T-helper 1 cell treated with Interleukin-12 subunit alpha and Interleukin-12 subunit beta and Interleukin-4 antibody, amounts not matched to agents 30 ng/mL and 1 ng/mL, for 36 hours (primary cell): ENCODE measurements around the gene CLDN34. TPM values are rescaled to one million over a fixed set of nuclear protein-coding genes. Genes with fewer than 3 reads are reported as not detected.

ENCODE experiments used
- intact Hi-C: fragments of 100-400 bp; cut with micrococcal nuclease; formaldehyde crosslinking; loops from one replicate; pipeline ENCODE4 v1.15.1; 2024
- total RNA-seq: library from RNA; stranded (reverse); gene quantifications from 2 replicates; pipeline ENCODE4 v1.2.3, GENCODE V29; 2022

The CLDN34 gene
- total RNA-seq, 1 donor from 2014 or later, result not detected

GRCh38 chrX:9977635-9978034 is 10.5 kb downstream of the CLDN34 start:
- intact Hi-C loops, result no loop called here

- intact Hi-C loops, result no loop called here
Measured at GRCh38 chrX:9980401-9980800, 13.2 kb downstream of the CLDN34 start.

DNA sequence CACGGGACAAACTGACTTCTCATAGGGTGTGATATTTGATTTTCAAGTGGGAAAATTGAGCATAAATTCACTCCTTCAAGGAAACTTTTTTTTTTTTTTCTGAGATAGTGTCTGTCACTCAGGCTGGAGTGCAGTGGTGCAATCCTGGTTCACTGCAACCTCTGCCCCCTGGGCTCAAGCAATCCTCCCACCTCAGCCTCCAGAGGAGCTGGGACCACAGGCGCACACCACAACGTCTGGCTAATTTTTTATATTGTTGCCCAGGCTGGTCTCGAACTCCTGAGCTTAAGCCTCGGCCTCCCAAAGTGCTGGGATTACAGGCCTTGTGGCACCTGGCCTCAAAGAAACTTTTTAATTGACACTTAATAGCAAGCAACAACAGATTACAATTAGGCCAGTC is 13.8 kb downstream of the CLDN34 start:
- intact Hi-C loops, result no loop called here

DNA sequence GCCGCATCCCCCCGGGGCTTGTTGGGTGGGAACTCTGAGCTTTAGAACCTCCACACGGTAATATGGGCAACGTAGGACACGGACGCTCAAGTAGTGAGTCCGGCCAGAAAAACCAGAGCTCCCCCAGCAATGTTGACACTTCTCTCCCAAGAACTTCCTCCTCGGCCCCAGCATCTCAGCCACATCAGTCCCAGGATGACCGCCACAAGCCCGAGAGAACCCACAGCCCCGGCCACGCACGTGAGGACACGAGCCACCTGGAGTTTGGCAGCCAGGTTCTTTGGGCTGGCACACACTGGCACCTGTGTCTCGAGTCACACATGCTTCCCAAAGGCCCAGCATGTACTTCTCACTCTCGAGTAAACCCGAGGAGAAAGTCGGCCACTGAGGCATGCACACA is 16.3 kb downstream of the CLDN34 start:
- intact Hi-C loops, result no loop called here

GRCh38 chrX:9983846-9984245 is 16.7 kb downstream of the CLDN34 start:
- intact Hi-C loops, result no loop called here

- intact Hi-C loops, result loop anchor here (1.0 kb wide), 1 partner anchor 131 kb away; no protein-coding TSS in a partner anchor
Measured at GRCh38 chrX:9988762-9989161, 21.6 kb downstream of the CLDN34 start.

DNA sequence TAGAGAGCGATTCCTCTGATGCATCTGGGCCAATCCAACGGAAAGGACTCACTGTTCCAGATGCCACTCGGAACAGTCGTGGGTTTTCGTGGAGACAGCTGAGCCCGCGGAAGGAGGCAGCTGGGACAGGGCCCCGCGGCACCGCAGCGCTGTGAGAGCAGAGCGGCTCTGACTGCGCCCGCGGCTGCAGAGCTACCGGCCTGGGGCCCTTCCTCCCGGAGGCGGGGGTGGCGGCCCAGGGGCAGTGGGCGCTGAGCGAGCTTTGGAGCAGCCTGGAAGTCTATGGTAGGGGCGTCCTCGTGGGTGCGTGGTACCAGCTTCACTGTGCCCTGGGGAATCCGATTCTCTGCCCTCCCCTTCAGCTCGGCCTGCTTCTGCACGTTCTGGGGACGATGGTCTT is 24.9 kb downstream of the CLDN34 start:
- intact Hi-C loops, result no loop called here

- intact Hi-C loops, result no loop called here
Measured at GRCh38 chrX:9992724-9993123, 25.6 kb downstream of the CLDN34 start.

DNA sequence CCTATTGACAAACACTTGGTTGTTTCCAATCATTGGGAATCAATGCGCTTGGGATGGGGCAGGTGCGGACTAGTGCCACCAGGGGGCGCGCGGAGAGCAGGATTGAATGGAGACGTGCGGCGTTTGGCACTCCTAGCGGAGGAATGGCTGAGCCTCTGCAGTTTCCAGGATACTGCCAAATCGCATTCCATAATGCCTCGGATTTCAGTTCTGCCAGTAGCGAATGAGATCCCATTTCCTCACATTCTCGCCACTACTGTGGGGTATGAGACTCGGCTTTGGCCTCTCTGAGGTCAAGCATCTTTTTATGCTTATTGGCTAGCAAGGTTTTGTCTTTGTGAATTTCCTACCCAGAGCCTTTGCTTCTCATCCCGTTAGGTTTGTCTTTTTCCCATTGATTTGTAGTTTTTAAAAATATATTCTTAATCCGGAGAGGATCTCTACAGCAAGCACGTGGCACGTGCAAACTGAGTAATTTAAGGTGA is 28.7 kb downstream of the CLDN34 start:
- intact Hi-C loops, result loop anchor here (1.0 to 5.0 kb wide), 4 partner anchors 111 to 1763 kb away; partner anchors contain the start of gene MSL3

- intact Hi-C loops, result loop anchor here (1.0 to 5.0 kb wide), 5 partner anchors 8 to 125 kb away; no protein-coding TSS in a partner anchor
Measured at GRCh38 chrX:9997041-9997440, 29.9 kb downstream of the CLDN34 start.

GRCh38 chrX:9997524-9997923 is 30.4 kb downstream of the CLDN34 start:
- intact Hi-C loops, result loop anchor here (1.0 to 5.0 kb wide), 5 partner anchors 8 to 125 kb away; no protein-coding TSS in a partner anchor

GRCh38 chrX:10001496-10001895 is 34.3 kb downstream of the CLDN34 start:
- intact Hi-C loops, result no loop called here

DNA sequence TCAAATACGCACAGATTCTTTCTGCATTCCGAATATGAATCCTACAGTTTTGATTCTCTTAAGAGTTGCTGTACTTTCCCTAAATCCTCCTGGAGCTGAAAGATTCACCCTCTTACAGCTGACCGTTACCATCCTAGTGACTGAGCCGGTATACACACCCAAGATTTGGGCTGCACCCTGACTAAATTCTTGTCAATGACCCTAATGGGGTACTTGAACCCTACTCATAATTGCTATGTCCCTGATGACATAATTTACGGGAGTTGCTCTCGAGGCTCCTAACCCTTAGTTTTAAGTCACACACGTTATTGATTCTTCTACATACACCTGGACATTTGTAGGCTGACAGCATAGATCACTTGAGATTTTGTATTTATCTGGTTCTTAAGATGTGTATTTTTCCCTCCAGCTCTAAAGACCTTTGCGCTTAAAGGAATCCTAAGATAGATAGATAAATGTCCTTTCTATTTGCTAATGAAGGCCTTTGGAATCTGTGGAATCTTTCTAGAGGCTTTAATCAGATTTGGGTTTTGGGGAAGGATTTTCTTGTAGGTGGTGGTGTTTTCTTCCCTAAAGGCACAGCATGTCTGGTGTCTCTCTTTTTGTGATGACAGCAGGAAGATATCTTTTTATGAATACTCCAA is 37.8 kb downstream of the CLDN34 start:
- intact Hi-C loops, result loop anchor here (1.0 kb wide), 1 partner anchor 8 kb away; no protein-coding TSS in a partner anchor

DNA sequence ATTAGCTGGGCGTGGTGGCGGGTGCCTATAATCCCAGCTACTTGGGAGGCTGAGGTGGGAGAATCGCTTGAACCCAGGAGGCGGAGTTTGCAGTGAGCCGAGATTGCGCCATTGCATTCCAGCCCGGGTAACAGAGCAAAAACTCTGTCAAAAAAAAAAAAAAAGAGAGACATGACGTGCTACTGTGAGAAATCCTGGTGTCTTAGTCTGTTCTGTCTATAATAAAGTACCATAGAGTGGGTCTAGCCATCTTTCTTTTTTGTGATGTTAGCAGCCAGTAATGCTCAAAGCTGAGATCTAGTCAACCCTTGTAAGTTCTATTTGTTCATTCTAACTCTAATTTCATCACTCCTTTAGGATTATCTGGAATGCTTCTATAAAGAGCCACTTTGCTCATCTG is 38.9 kb downstream of the CLDN34 start:
- intact Hi-C loops, result no loop called here

GRCh38 chrX:10006770-10007169 is 39.6 kb downstream of the CLDN34 start:
- intact Hi-C loops, result no loop called here

- intact Hi-C loops, result no loop called here
Measured at GRCh38 chrX:10007621-10008020, 40.5 kb downstream of the CLDN34 start.

- intact Hi-C loops, result no loop called here
Measured at GRCh38 chrX:10008483-10009056, 41.4 kb downstream of the CLDN34 start.

GRCh38 chrX:10009741-10010140 is 42.6 kb downstream of the CLDN34 start:
- intact Hi-C loops, result loop anchor here (5.0 to 10.0 kb wide), 5 partner anchors 67 to 1105 kb away; partner anchors contain the start of genes HCCS and TBL1X

GRCh38 chrX:10010686-10011085 is 43.5 kb downstream of the CLDN34 start:
- intact Hi-C loops, result loop anchor here (1.0 to 10.0 kb wide), 9 partner anchors 7 to 1104 kb away; partner anchors contain the start of genes HCCS and TBL1X

DNA sequence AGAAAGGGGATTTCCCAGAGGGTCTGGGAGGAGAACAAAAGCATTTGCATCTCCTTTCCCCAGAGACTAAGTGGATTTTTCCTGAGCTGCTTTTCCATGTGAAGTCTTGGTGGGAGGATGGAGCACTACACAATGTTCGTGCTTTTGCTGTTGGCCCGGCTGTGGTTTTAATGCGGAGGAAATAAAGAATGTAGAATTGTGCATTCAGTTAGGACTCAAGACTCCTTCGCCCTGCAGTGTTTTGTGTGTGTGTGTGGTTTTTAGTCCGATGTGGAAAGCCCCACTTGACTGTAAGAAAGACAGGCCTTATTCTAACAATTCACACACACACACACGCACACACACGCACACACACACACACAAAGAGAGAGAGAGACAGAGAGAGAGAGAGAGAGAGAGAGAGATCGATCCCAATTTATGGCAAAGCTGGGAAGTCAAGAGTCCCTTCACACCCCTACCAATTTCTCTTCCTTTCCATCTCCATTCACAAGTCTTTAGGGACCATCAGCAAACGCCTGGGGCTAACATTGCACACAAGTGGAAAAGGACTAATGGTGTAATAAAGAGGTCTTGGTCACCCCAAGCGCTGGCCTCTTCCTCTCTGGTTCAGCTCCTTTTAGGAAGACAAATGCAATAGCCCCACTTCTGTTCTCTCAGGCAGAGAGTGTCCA is 44.2 kb downstream of the CLDN34 start:
- intact Hi-C loops, result loop anchor here (1.0 to 10.0 kb wide), 9 partner anchors 8 to 1103 kb away; partner anchors contain the start of genes HCCS and TBL1X

- intact Hi-C loops, result loop anchor here (1.0 to 10.0 kb wide), 9 partner anchors 9 to 1103 kb away; partner anchors contain the start of genes HCCS and TBL1X
Measured at GRCh38 chrX:10011991-10012390, 44.8 kb downstream of the CLDN34 start.
